Measurements from ENCODE around the gene MROH2A.

Gene MROH2A

DNA sequence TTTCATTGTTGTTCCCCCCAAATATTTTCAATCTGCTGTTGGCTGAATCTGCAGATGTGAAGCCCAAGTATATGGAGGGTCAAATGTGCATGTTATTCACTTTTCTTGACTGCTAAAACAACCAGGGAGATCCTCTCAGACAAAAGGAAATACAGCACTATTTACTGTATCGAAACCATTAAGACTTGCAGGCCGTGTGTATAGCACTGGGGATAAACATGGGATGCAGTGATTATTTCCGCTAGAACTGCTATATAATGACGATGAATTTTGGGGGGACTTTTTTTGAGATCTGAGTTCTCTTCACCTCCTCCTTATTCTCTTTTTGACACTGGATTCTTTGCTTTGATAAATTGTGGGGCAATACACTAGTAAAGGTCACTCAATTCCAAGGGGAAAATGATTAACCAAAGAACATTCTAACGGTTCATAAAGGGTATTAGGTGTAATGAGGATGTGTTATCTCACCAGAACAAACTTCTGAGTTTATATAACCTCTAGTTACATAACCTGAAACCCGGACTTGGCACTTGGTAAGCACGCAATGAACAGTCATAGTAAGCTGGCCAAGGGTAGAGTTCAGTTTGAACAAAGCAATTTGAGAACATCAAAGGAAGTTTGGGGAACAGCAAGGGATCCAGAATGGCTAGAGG, 21.6 kb upstream of the MROH2A start:
- Histone ChIP-seq H3K14ac (ENCODE audit: low read length) (no peak overlapping the region), H3K79me1 (ENCODE audit: low read length) (no peaks in the 10 kb centered on the region), H3K18ac (ENCODE audit: low read length) (no peak overlapping the region), H3K9me3 (ENCODE audit: insufficient read depth, low read depth, low read length) (peaks cover 9% of the 10 kb centered on the region), H4K91ac (ENCODE audit: low read depth, low read length) (no peak overlapping the region), H3K4ac (ENCODE audit: low read depth, low read length) (no peak overlapping the region), H4K8ac (ENCODE audit: low read depth, low read length) (no peak overlapping the region), H4K12ac (ENCODE audit: low read depth, low read length) (no peak overlapping the region), H2BK120ac (ENCODE audit: insufficient read depth, low read length, poor library complexity) (no peak overlapping the region), H2BK12ac (ENCODE audit: low read length) (no peak overlapping the region), H3K4me2 (ENCODE audit: low read length) (no peak overlapping the region), H3K4me1 (ENCODE audit: control insufficient read depth in 1 of 2, insufficient read depth in 2 of 2, low read length in 2 of 2) (no peaks in the 10 kb centered on the region), H3K23ac (ENCODE audit: low read length) (no peak overlapping the region), H2BK5ac (ENCODE audit: low read depth, low read length, poor library complexity) (no peak overlapping the region), H2AK5ac (ENCODE audit: low read length) (no peak overlapping the region), H3K4me3 (ENCODE audit: low read depth, low read length) (no peak overlapping the region), H3K9ac (ENCODE audit: low read length) (no peak overlapping the region), H3K36me3 (ENCODE audit: control insufficient read depth in 1 of 2, insufficient read depth in 2 of 2, low read length in 2 of 2) (no peaks in the 10 kb centered on the region), H3K27ac (ENCODE audit: low read depth, low read length) (no peak overlapping the region), H2AFZ (ENCODE audit: insufficient read depth, low read length, poor library complexity) (no peak overlapping the region), H3K27me3 (ENCODE audit: insufficient read depth, low read length) (no peaks in the 10 kb centered on the region), H3K79me2 (ENCODE audit: control insufficient read depth, insufficient read depth, low read length, poor library complexity) (no peaks in the 10 kb centered on the region)
- DNase-seq = no peak
- no CpG with 5 or more reads among the region's 7 CpGs for WGBS (ENCODE audit: extremely low coverage, insufficient coverage, insufficient read length)

DNA sequence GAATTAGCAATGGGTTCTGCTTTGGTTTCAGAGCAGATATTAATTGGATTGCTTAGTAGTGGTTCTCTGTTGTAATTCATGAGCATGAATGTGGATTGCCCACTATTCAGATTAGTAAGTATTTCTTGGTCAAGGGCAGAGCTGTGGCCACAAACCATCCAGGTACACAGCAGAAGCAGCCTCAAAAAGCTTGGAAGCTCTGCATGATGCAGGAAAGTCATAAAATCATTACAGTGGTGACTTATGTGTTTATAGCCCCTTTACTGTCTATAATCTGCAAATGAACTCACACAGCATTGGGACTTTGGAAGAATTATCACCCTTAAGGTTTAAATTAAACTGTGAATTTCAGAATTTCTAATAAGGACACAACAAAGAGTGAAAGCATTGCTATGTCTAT, 20.0 kb upstream of the MROH2A start:
- no peaks in the 10 kb centered on the region for H3K79me2 ChIP-seq (ENCODE audit: control insufficient read depth, insufficient read depth, low read length, poor library complexity)
- H3K4ac ChIP-seq (ENCODE audit: low read depth, low read length) = no peak overlapping the region
- H3K4me1 ChIP-seq (ENCODE audit: control insufficient read depth in 1 of 2, insufficient read depth in 2 of 2, low read length in 2 of 2) = no peaks in the 10 kb centered on the region
- DNase-seq = no peak
- H2AFZ ChIP-seq (ENCODE audit: insufficient read depth, low read length, poor library complexity) = no peak overlapping the region
- no peak overlapping the region for H3K9ac ChIP-seq (ENCODE audit: low read length)
- no peaks in the 10 kb centered on the region for H3K27me3 ChIP-seq (ENCODE audit: insufficient read depth, low read length)
- no peak overlapping the region for H3K4me2 ChIP-seq (ENCODE audit: low read length)
- H2BK120ac ChIP-seq (ENCODE audit: insufficient read depth, low read length, poor library complexity) = no peak overlapping the region
- H4K91ac ChIP-seq (ENCODE audit: low read depth, low read length) = no peak overlapping the region
- H2BK5ac ChIP-seq (ENCODE audit: low read depth, low read length, poor library complexity) = no peak overlapping the region
- no peak overlapping the region for H3K4me3 ChIP-seq (ENCODE audit: low read depth, low read length)
- H3K23ac ChIP-seq (ENCODE audit: low read length) = no peak overlapping the region
- peaks cover 7% of the 10 kb centered on the region for H3K9me3 ChIP-seq (ENCODE audit: insufficient read depth, low read depth, low read length)
- no peak overlapping the region for H2BK12ac ChIP-seq (ENCODE audit: low read length)
- H4K12ac ChIP-seq (ENCODE audit: low read depth, low read length) = no peak overlapping the region
- H3K27ac ChIP-seq (ENCODE audit: low read depth, low read length) = no peak overlapping the region
- no peaks in the 10 kb centered on the region for H3K79me1 ChIP-seq (ENCODE audit: low read length)
- H3K36me3 ChIP-seq (ENCODE audit: control insufficient read depth in 1 of 2, insufficient read depth in 2 of 2, low read length in 2 of 2) = no peaks in the 10 kb centered on the region
- no peak overlapping the region for H3K14ac ChIP-seq (ENCODE audit: low read length)
- no peak overlapping the region for H3K18ac ChIP-seq (ENCODE audit: low read length)
- H2AK5ac ChIP-seq (ENCODE audit: low read length) = no peak overlapping the region
- no peak overlapping the region for H4K8ac ChIP-seq (ENCODE audit: low read depth, low read length)

DNA sequence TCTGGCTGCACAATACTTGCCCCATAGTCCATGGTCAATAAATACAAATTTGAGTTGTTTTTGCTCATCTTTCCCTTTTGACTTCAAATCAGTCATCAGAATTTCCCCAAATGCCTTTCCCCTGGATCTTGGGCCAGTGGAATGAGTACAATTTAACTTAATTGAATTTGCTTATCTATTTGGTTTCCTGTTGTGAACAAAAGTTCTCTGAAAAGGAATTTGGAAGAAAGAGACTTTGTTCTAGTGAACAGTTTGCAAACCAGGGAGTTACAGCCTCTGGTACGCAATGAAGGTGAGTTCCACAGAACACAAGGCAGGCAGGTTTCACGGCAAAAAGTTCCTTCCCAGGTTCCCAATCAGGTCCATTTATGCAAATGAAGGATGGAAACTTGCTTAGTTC, 19.3 kb upstream of the MROH2A start:
- H4K91ac ChIP-seq (ENCODE audit: low read depth, low read length) = no peak overlapping the region
- no peaks in the 10 kb centered on the region for H3K79me1 ChIP-seq (ENCODE audit: low read length)
- no peak overlapping the region for H3K18ac ChIP-seq (ENCODE audit: low read length)
- H2AK5ac ChIP-seq (ENCODE audit: low read length) = no peak overlapping the region
- no peak overlapping the region for H2BK120ac ChIP-seq (ENCODE audit: insufficient read depth, low read length, poor library complexity)
- H3K14ac ChIP-seq (ENCODE audit: low read length) = no peak overlapping the region
- H3K4me3 ChIP-seq (ENCODE audit: low read depth, low read length) = no peak overlapping the region
- no peaks in the 10 kb centered on the region for H3K4me1 ChIP-seq (ENCODE audit: control insufficient read depth in 1 of 2, insufficient read depth in 2 of 2, low read length in 2 of 2)
- no peak overlapping the region for H3K4ac ChIP-seq (ENCODE audit: low read depth, low read length)
- no peak for DNase-seq
- no peaks in the 10 kb centered on the region for H3K27me3 ChIP-seq (ENCODE audit: insufficient read depth, low read length)
- no peak overlapping the region for H3K9ac ChIP-seq (ENCODE audit: low read length)
- no peaks in the 10 kb centered on the region for H3K79me2 ChIP-seq (ENCODE audit: control insufficient read depth, insufficient read depth, low read length, poor library complexity)
- no peak overlapping the region for H2BK12ac ChIP-seq (ENCODE audit: low read length)
- no peak overlapping the region for H3K27ac ChIP-seq (ENCODE audit: low read depth, low read length)
- no peak overlapping the region for H3K4me2 ChIP-seq (ENCODE audit: low read length)
- peaks cover 7% of the 10 kb centered on the region for H3K9me3 ChIP-seq (ENCODE audit: insufficient read depth, low read depth, low read length)
- H4K8ac ChIP-seq (ENCODE audit: low read depth, low read length) = no peak overlapping the region
- no peak overlapping the region for H2AFZ ChIP-seq (ENCODE audit: insufficient read depth, low read length, poor library complexity)
- H3K23ac ChIP-seq (ENCODE audit: low read length) = no peak overlapping the region
- H3K36me3 ChIP-seq (ENCODE audit: control insufficient read depth in 1 of 2, insufficient read depth in 2 of 2, low read length in 2 of 2) = no peaks in the 10 kb centered on the region
- WGBS (ENCODE audit: extremely low coverage, insufficient coverage, insufficient read length) = no CpG with 5 or more reads among the region's 2 CpGs
- no peak overlapping the region for H4K12ac ChIP-seq (ENCODE audit: low read depth, low read length)
- no peak overlapping the region for H2BK5ac ChIP-seq (ENCODE audit: low read depth, low read length, poor library complexity)

DNA sequence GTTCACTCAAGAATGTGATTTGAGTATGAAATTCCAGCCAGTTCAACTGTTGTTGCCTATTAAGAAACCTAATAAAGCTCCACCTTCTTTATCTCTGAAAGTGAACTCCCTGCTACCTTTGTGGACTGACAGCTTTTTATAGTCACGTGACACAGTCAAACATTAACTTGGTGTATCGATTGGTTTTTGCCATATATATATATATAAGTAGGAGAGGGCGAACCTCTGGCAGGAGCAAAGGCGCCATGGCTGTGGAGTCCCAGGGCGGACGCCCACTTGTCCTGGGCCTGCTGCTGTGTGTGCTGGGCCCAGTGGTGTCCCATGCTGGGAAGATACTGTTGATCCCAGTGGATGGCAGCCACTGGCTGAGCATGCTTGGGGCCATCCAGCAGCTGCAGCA, 18.1 kb upstream of the MROH2A start, which contains the start of gene UGT1A1:
Gene UGT1A1, plus strand, starts transcription at position 228 of the 400 bp plus-strand sequence. Its CDS starts 18 bp downstream, at position 246.
- H3K9me3 ChIP-seq (ENCODE audit: insufficient read depth, low read depth, low read length) = peaks cover 5% of the 10 kb centered on the region
- H3K27me3 ChIP-seq (ENCODE audit: insufficient read depth, low read length) = no peaks in the 10 kb centered on the region
- no peak within 1 kb of the TSS for H2BK120ac ChIP-seq (ENCODE audit: insufficient read depth, low read length, poor library complexity)
- no peak within 1 kb of the TSS for H3K4ac ChIP-seq (ENCODE audit: low read depth, low read length)
- H3K14ac ChIP-seq (ENCODE audit: low read length) = no peak within 1 kb of the TSS
- H3K9ac ChIP-seq (ENCODE audit: low read length) = no peak within 1 kb of the TSS
- no peak within 1 kb of the TSS for H2BK5ac ChIP-seq (ENCODE audit: low read depth, low read length, poor library complexity)
- no CpG with 5 or more reads among the region's 6 CpGs for WGBS (ENCODE audit: extremely low coverage, insufficient coverage, insufficient read length)
- no peaks in the 10 kb centered on the region for H3K79me2 ChIP-seq (ENCODE audit: control insufficient read depth, insufficient read depth, low read length, poor library complexity)
- no peak within 1 kb of the TSS for H2BK12ac ChIP-seq (ENCODE audit: low read length)
- no peak for DNase-seq
- no peak within 1 kb of the TSS for H2AK5ac ChIP-seq (ENCODE audit: low read length)
- no peak within 1 kb of the TSS for H4K91ac ChIP-seq (ENCODE audit: low read depth, low read length)
- no peak within 1 kb of the TSS for H4K8ac ChIP-seq (ENCODE audit: low read depth, low read length)
- no peaks in the 10 kb centered on the region for H3K36me3 ChIP-seq (ENCODE audit: control insufficient read depth in 1 of 2, insufficient read depth in 2 of 2, low read length in 2 of 2)
- no peak within 1 kb of the TSS for H4K12ac ChIP-seq (ENCODE audit: low read depth, low read length)
- H3K18ac ChIP-seq (ENCODE audit: low read length) = no peak within 1 kb of the TSS
- no peak within 1 kb of the TSS for H3K4me2 ChIP-seq (ENCODE audit: low read length)
- H3K27ac ChIP-seq (ENCODE audit: low read depth, low read length) = no peak within 1 kb of the TSS
- H2AFZ ChIP-seq (ENCODE audit: insufficient read depth, low read length, poor library complexity) = no peak within 1 kb of the TSS
- no peaks in the 10 kb centered on the region for H3K4me1 ChIP-seq (ENCODE audit: control insufficient read depth in 1 of 2, insufficient read depth in 2 of 2, low read length in 2 of 2)
- peak within 1 kb of the TSS; percentile 18 for H3K4me3 ChIP-seq (ENCODE audit: low read depth, low read length)
- H3K79me1 ChIP-seq (ENCODE audit: low read length) = no peaks in the 10 kb centered on the region
- H3K23ac ChIP-seq (ENCODE audit: low read length) = no peak within 1 kb of the TSS
